GM19023 (cell line): ENCODE measurements around the gene UBC.
A peak's percentile ranks its signal among the peaks of the same experiment; 100 is the strongest.

Experiments used
- ATAC-seq: cut with Tn5 transposase; IDR thresholded peaks from one replicate; pipeline ENCODE4 v1.9.1; 2021; ENCODE audit warnings: mild to moderate bottlenecking, moderate library complexity; ENCODE audit not compliant: unreplicated experiment

The UBC gene

DNA sequence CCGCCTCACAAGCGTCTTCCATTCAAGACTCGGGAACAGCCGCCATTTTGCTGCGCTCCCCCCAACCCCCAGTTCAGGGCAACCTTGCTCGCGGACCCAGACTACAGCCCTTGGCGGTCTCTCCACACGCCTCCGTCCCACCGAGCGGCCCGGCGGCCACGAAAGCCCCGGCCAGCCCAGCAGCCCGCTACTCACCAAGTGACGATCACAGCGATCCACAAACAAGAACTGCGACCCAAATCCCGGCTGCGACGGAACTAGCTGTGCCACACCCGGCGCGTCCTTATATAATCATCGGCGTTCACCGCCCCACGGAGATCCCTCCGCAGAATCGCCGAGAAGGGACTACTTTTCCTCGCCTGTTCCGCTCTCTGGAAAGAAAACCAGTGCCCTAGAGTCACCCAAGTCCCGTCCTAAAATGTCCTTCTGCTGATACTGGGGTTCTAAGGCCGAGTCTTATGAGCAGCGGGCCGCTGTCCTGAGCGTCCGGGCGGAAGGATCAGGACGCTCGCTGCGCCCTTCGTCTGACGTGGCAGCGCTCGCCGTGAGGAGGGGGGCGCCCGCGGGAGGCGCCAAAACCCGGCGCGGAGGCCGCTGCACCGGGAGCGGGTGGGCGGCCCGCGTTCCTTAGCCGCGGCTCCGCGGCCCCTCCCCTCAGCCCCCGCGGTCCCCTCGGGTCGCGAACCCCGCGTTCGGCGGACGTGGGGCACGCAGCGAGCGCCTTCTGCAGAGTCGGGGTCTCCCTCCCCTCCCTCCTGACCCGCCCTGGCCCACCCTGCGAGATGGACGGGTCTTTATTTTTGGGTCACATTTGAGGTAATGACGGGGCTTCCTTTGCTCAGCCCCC lies at the start of gene UBC:
UBC (minus strand) TSS at position 259 of the 847 bp plus-strand sequence. CDS start 879 bp downstream, outside the sequence.
- ATAC-seq, result peak; percentile 35

DNA sequence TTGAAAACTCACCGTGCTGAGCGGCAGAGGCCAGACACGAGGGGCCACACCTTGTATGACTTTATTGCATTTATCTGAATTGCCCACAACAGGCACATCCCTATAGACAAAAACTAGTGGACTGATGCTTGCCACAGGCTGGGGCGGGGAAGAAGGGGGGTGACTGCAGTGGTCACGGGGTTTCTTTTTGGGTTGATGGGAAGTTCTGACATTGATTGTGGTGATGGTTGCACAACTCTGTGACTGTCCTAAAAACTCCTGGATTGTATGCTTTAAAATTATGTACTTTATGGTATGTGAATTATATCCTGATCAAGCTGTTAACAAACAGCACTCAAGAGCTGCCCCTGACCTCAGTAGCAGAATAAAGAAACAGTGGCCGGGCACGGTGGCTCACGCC lies 48.8 kb upstream of the UBC start:
- ATAC-seq, result no peak

DNA sequence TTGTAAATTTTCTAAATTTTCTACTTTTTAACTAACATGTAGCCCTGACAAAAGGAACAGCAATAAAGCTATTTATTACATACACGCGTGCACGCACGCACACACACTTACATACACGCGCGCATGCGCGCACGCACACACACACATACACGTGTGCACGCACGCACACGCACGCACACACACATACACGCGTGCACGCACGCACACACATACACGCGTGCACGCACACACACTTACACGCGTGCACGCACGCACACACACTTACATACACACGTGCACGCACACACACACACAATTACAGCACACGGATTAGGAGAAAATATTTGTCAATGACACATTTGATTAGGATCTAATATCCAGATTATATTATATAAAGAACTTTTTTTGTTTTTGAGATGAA lies 46.6 kb upstream of the UBC start:
- ATAC-seq, result no peak

DNA sequence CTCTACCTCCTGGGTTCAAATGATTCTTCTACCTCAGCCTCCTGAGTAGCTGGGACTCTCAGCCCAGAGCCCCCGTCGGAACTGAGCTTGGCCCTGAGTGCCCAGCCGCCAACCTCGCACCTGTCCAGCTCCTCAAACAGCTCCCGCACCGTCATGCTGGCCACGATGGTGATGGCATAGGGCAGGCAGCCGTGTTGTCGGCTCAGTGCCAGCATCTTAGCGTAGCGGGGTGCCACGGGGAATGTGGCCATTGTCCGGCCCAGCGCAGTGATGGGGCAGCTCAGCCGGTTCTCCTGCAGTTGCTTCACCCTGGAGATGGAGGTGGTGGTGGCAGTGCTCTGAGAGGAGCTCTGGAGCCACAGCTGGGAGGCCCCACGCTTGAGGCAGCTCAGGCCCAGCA lies 42.1 kb upstream of the UBC start:
- ATAC-seq, result no peak

DNA sequence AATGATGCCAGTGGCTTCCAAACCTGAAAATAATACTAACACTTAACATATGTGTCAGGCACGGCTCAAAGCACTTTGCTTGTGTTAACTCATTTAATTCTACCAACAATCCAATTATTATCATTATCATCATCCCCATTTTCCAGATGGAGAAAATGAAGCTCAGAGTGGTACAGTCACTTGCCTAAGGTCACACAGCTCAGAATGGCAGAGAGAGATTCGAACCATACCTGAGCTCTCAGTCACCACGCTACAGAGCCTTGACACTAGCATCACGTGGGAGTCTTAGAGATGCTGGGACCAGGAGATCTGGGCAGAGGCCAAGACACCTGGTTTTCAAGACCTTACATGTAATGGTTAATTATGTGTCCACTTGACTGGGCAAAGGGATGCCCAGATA lies 40.3 kb upstream of the UBC start:
- ATAC-seq, result no peak

DNA sequence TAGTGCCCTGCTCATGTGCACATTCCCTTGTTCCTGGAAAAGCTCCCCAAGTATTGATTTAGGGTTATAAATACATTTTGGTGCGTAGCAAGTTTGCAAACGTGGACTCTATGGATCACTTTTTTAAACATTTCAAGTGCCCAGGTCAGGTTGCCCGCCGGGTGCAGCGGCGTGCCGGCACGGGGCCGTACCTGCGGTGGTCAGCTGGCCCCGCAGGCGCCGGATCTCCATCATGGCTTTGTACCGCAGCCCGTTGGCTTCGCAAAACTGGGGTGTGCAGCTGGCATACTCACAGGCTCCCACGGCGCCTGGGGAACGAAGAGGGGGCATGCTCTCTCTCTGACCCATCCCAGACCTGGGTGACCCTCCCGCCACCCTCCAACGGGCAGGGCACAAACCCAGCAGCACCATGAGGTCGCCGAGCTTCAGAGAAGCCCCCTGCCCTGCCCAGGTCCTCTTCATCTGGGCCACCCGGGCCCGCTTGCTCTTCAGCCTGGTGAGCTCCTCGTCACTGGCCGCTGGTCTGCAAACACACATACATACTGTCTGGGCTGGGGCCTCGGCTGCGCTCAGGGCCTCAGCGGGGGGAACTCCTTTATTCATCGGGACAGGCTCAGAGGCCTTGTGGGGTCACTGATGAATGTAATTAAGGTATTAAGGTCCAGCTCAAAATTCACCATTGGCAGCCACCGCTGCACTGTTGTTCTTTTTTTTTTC lies 39.4 kb upstream of the UBC start:
- ATAC-seq, result no peak

DNA sequence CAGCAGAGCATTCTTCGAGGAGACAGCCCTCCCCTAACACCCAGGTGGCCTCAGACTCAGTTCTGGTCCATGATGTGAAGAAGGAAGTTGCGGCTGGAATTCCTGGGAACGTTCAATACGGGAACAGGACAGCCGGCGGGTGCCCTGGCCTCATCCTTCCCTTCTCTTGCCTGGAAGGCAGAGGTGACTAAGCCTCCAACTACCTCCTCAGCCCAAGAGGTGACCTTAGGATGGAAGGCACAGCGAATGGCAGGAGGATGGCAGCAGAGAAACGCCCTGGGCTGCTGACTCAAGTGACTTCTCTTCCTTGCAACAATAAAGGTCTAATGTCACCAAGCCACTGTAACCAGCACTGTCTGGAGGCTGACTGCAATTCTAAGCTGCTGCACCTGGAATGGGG lies 38.4 kb upstream of the UBC start:
- no peak for ATAC-seq

DNA sequence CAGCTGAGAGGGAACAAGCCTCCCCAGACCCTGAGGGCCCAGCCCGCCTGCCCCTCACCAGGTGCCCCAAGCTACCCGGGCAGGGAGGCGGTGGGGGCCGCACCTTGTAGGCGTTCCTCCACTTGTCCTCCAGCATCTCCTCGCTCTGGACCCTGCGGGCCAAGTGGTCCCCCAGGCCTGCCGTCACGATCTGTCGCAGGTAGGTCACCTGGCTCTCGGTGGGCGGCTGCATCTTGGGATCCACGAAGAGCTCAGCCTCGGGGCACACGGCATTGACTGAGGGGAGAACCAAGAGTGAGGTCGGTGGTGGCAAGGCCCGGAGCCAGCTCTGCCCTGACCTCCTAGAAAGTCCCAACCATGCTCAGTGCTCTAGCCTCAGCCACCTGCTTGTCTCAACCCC lies 37.8 kb upstream of the UBC start:
- no peak for ATAC-seq

DNA sequence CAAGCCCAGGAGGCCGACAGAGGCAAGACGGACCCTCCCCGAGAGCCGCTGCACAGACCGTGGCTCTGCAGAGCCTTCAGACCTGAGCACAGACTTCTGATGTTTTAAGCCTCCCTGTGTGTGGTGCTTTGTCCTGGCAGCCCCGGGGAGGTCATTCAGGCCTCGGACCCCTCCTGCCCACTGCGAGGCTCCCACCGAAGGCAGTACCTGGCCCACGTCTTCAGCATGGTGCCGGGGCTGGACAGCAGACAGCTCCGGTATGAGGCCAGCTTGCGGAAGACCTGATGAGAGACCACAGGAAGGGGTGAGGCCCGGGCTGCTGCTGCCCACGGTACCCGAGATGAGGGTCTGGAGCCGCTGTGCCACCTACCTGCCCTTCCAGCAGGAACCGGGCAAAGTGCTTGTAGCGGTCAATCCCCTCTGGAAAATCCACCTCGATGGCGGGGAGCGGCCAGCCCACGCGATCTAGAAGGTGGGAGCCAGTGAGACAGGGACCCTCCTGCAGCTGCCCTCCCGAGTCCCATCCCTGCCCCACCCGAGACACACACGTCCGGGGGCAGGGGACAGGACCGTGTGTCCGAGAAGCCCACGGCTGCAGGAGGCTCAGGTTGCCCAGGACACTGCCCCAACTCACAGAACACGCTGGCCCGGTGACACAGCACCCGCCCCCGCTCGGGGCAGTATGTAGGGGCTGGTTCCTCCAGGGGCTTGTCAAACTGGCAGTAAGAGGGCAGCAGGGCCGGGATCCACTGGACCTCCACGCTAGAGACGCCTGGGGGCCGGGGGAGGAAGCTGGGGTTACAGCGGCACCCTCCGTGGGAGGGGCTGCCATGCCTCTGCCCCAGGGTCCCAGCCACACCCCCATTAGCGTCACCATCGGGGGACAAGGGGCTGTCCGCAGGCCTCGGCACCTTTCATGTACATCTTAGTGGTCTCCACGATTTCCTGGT lies 35.6 kb upstream of the UBC start:
- ATAC-seq, result no peak

DNA sequence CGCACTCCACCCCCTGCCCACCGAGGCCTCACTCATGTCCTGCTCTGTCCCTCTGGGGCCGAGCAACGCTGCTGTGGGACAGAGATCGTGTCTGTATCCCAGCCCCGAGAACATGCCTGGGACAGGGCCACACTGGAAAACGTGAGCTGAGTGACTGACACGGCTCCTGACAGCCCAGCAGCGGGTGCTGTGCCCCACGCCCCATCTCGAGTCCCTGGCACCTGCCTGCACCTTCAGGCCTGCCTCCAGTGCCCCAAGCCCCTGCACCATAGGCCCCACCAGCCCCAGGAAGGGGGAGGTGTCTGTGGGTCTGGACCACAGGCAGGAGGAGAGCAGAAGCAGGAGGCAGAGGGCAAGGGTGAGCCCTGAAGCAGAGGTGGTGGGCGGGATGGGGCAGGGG lies 34.6 kb upstream of the UBC start:
- no peak for ATAC-seq

DNA sequence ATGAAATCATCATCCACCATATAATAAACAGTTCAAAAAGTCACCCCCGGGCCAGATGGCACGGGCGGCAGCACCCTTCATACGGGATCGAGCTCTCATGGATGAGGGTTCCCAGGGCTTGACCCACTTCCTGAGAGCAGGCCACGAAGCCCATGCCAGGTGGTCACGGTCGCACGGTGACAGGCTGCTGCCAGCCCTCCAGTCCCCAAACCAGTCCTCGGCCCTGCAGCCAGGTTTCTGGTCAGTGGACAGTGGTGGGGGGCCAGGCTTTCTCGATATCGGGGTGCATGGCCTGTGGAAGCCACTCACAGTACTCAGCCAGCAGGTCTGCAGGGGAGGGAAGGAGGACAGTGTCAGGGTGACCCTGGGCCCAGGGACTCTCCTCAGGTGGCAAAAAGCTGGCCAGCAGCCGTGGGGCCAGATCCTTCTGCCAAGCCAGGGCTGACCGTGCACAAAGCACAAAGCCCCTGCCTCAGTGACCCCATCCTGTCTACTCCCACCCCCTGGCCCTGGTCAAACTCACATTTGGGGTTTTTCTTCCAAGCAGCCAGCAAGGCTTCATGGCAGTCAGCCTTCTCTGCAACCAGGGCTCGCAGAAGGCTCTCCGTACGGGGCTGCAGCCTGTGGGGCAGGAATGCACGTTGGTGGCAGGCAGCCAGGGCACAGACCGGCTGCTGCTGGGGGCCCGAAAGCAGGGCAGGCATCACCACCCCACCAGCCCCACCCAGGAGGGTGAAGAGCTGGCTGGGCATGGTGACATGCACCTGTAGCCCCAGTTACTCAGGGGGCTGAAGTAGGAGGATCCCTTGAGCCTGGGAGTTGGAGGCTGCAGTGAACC lies 33.3 kb upstream of the UBC start:
- no peak for ATAC-seq

DNA sequence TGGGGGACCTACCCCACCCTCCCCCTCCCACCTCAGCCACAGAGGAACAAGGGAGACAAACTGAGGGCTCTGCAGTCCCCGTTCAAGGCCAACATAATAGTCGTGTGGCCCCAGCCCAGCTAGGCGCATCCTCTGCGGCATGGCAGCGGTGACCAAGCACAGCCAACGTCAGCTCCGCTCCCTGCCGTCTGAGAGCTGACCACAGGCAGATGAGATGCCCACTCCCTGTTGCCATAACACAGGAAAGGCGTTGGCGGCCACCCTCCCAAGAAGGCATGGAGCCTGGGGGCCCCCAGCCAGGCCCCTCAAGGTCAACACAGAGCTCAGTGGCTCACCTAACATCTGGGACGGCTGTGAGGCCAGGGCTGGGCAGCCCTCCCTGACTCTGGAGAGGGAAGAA lies 32.6 kb upstream of the UBC start:
- no peak for ATAC-seq

DNA sequence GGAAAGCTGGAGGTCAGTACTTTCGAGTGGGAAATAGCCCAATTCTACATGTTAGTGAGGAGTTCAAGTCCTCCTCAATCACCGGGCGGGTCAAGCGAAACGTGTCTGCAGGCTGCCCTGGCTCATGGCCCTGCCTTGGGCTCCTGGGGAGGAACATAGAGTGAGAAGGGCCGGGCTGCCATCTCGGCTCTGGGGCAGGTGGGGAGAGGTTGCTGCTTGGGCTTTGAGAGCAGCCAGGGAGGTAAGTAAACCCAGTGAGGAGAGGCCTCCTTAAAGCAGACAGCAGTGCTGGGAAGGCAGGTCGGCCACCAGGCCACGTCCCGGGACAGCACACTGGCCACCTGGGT lies 32.0 kb upstream of the UBC start:
- no peak for ATAC-seq

DNA sequence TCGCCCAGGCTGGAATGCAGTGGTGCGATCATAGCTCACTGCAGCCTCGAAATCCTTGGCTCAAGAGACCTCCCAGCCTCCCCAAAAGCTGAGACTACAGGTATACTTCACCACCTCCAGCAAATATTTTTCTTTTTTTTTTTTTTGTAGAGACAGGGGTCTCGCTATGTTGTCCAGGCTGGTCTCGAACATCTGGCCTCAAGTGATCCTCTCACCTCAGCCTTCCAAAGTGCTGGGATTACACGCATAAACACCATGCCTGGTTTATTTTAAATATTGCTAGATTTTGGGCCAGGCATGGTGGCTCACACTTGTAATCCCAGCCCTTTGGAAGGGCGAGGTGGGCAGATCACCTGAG lies 26.7 kb upstream of the UBC start:
- no peak for ATAC-seq

DNA sequence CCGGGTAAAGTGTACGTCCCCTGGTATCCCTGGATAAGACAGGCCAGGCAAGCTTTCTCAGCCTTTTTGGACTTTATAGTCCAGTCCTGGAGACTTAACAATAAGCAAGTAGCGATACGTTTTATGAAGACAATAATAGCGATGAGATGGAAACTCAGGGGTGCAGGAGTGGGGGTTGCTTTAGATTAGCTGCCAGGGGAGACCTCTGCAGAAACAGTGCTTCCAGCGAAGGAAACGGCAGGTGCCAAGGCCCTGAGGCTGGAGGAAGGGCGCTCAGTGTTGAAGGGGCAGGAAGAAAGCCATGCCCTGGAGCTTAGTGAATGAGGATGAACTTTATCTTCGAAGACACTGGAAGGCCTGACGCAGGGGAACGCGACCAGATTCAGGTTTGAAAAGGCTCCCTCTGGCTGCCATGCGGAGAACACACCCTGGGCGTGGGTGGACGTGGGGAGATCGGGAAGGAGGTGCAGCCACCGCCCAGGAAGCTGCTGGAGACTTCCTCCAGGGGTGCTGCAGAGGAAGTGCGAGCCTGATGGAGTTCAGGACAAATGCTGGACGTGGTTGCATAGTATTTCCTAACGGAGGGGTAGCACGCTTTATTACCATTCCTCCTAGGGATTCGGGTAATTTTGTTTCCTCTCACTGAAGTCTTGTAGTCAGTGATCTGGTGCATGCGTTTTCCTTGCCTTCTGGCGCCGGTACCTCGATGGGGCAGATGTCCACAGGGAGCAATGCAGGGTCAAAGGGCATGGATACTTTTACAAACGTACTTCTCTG lies 26.1 kb upstream of the UBC start:
- ATAC-seq, result peak; percentile 35

DNA sequence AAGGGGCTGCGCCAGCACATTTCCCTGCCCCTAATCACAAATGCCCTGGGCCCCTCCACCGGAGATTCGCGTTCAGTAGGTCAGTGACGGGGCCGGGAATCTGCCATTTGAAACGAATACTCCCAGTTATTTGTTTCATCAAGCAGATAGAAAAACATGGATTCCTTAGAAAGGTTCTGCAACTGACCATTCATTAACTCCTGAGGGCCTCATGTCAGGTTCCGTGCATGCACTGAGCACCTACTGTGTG lies 25.6 kb upstream of the UBC start:
- no peak for ATAC-seq

DNA sequence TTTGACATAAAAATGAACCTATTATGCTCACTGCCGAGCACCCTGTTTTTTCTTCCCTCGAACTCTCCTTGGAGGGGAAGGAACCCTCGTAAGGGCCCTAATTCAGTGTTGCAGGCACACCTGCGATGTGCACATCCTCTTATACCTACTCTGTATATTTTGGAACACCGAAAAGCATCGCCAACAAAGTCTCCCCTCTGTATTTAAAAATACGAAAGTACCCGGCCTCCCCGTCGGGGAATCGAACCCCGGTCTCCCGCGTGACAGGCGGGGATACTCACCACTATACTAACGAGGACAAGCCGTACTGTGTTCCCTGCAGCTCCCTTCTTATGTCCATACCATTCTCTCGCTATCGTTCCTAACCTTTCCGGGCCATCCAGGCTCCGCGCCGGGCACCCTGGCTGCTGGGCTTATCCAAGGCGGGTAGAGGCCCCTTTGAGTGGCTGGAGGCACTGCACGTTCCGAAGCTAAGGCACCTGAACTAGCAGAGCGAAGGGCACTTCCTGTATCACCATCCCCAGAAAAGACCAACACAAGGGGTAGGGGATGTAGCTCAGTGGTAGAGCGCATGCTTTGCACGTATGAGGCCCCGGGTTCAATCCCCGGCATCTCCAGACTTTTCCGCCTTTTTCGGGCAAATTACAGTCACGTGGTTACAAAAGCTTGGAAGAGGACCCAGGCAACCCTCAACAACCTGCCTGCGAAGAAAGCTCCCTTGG lies 25.1 kb upstream of the UBC start:
- peak; percentile 60 for ATAC-seq

DNA sequence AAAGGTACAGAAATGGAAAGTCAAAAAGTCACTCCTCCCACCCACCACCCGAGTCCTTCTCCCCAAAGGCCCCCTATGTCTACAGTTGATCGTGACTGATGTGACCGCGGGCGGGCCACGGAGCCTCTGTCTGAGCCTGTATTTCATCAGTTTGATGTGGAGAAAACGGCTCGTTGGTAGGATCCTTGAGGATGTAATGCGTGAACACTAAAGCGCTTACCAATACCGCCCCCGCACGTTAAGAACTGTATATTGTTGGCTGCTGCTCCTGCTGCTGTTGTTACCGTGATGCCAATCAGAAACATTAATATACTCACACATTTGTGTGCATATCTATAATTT lies 24.6 kb upstream of the UBC start:
- peak; percentile 27 for ATAC-seq

DNA sequence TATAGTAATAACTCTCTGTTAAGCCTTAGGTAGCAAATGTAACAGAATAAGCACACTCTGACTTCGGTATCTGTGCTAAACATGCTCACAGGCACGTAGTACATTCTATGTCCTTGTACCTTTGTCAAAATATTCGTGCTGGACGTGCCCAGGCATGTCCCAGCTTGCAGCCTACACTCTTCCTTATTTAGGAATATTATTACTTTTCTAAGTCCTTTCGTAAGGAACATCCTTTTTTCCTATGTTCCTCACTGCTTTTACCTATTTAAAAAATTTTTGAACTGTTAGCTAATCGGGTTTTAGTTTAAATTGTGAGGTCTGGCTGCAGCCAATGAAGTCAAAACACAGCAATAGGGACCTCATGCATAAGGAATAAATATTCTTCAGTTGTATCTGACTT lies 24.1 kb upstream of the UBC start:
- ATAC-seq, result no peak

DNA sequence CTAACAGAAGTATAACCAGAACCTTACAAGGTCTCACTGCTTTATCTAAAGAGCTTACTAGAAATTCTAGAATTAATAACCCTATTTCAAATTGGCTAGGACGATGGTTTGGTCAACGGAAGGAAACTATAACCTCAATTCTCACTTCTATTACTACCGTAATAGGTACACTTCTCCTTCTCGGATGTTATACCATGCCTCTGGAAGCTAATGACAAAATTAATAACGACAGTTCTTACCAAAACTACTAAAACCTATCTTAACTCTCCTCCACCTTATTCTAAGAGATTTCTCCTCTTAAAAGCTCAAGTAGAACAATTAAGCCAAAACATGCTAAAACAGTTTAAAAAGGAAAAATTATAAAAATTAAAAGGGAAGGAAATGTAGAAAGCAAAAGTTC lies 23.7 kb upstream of the UBC start:
- no peak for ATAC-seq
